ENCODE measurements around the gene YBEY. TPM values are rescaled to one million over a fixed set of nuclear protein-coding genes. Genes with fewer than 3 reads are reported as not detected.
A peak's percentile ranks its signal among the peaks of the same experiment; 100 is the strongest.

YBEY gene
- total RNA-seq, 1 donor from 2014 or later: 32.9 TPM

GRCh38 chr21:46247699-46248421 lies 38.3 kb upstream of the YBEY start:
- Histone ChIP-seq H3K36me3 (ENCODE audit: control insufficient read depth in 3 of 3, insufficient read depth in 3 of 3, low read length in 3 of 3) (peaks cover 51 to 74% (median 69%) of the 10 kb centered on the region in 3 donors), H3K9me3 (ENCODE audit: control insufficient read depth in 3 of 3, low read length in 3 of 3) (no peaks in the 10 kb centered on the region), H3K9ac (ENCODE audit: low read depth in 1 of 3, low read length in 3 of 3) (peak overlapping the region in 2 of 3 donors; percentile 8 to 12), H3K4me1 (ENCODE audit: control insufficient read depth in 3 of 3, insufficient read depth in 3 of 3, low read length in 3 of 3) (peaks cover 0 to 2% (median 0%) of the 10 kb centered on the region in 3 donors), H3K27me3 (ENCODE audit: control insufficient read depth in 3 of 3, insufficient read depth in 3 of 3, low read length in 3 of 3) (no peaks in the 10 kb centered on the region), H3K4me3 (ENCODE audit: low read length in 3 of 3) (no peak overlapping the region), H3K27ac (ENCODE audit: low read depth, low read length) (no peak overlapping the region)

DNA sequence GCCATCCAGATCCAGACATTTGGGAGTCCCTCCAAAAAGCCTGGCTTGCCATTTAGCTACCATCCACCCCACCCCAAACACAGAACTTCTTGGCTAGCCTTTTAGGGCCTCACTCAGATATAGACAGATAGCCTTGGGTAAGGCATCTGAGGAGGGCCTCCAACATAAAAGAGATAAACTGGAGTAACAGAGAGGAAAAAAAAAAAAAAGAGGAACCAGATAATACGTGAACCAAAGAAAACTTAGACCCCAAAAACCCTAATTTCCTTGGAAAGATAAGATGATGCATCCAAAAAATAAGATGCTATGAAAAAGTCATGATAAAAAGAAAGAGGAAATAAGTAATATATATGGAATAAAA lies 37.7 kb upstream of the YBEY start:
- no peaks in the 10 kb centered on the region for H3K9me3 ChIP-seq (ENCODE audit: control insufficient read depth in 3 of 3, low read length in 3 of 3)
- peaks cover 50 to 72% (median 66%) of the 10 kb centered on the region in 3 donors for H3K36me3 ChIP-seq (ENCODE audit: control insufficient read depth in 3 of 3, insufficient read depth in 3 of 3, low read length in 3 of 3)
- no peak overlapping the region for H3K27ac ChIP-seq (ENCODE audit: low read depth, low read length)

GRCh38 chr21:46248827-46249226 lies 37.3 kb upstream of the YBEY start:
- Histone ChIP-seq H3K9me3 (ENCODE audit: control insufficient read depth in 3 of 3, low read length in 3 of 3) (no peaks in the 10 kb centered on the region), H3K4me1 (ENCODE audit: control insufficient read depth in 3 of 3, insufficient read depth in 3 of 3, low read length in 3 of 3) (peaks cover 0 to 2% (median 0%) of the 10 kb centered on the region in 3 donors), H3K27ac (ENCODE audit: low read depth, low read length) (no peak overlapping the region), H3K4me3 (ENCODE audit: low read length in 3 of 3) (no peak overlapping the region), H3K9ac (ENCODE audit: low read depth in 1 of 3, low read length in 3 of 3) (no peak overlapping the region), H3K36me3 (ENCODE audit: control insufficient read depth in 3 of 3, insufficient read depth in 3 of 3, low read length in 3 of 3) (peaks cover 50 to 72% (median 67%) of the 10 kb centered on the region in 3 donors), H3K27me3 (ENCODE audit: control insufficient read depth in 3 of 3, insufficient read depth in 3 of 3, low read length in 3 of 3) (no peaks in the 10 kb centered on the region)

More for the DNA sequence above, 37.7 kb upstream of the YBEY start:
- peaks cover 0 to 2% (median 0%) of the 10 kb centered on the region in 3 donors for H3K4me1 ChIP-seq (ENCODE audit: control insufficient read depth in 3 of 3, insufficient read depth in 3 of 3, low read length in 3 of 3)
- H3K4me3 ChIP-seq (ENCODE audit: low read length in 3 of 3): no peak overlapping the region
- no peaks in the 10 kb centered on the region for H3K27me3 ChIP-seq (ENCODE audit: control insufficient read depth in 3 of 3, insufficient read depth in 3 of 3, low read length in 3 of 3)
- H3K9ac ChIP-seq (ENCODE audit: low read depth in 1 of 3, low read length in 3 of 3): peak overlapping the region in 2 of 3 donors; percentile 8 to 12

GRCh38 chr21:46250146-46250725 lies 35.9 kb upstream of the YBEY start:
- Histone ChIP-seq H3K9ac (ENCODE audit: low read depth in 1 of 3, low read length in 3 of 3) (no peak overlapping the region), H3K36me3 (ENCODE audit: control insufficient read depth in 3 of 3, insufficient read depth in 3 of 3, low read length in 3 of 3) (peaks cover 48 to 72% (median 67%) of the 10 kb centered on the region in 3 donors), H3K4me3 (ENCODE audit: low read length in 3 of 3) (no peak overlapping the region), H3K27me3 (ENCODE audit: control insufficient read depth in 3 of 3, insufficient read depth in 3 of 3, low read length in 3 of 3) (no peaks in the 10 kb centered on the region), H3K27ac (ENCODE audit: low read depth, low read length) (no peak overlapping the region), H3K9me3 (ENCODE audit: control insufficient read depth in 3 of 3, low read length in 3 of 3) (no peaks in the 10 kb centered on the region), H3K4me1 (ENCODE audit: control insufficient read depth in 3 of 3, insufficient read depth in 3 of 3, low read length in 3 of 3) (peaks cover 0 to 2% (median 0%) of the 10 kb centered on the region in 3 donors)

GRCh38 chr21:46252840-46253239 lies 33.3 kb upstream of the YBEY start:
- Histone ChIP-seq H3K4me1 (ENCODE audit: control insufficient read depth in 3 of 3, insufficient read depth in 3 of 3, low read length in 3 of 3) (peaks cover 0 to 2% (median 0%) of the 10 kb centered on the region in 3 donors), H3K4me3 (ENCODE audit: low read length in 3 of 3) (no peak overlapping the region), H3K9me3 (ENCODE audit: control insufficient read depth in 3 of 3, low read length in 3 of 3) (no peaks in the 10 kb centered on the region), H3K27me3 (ENCODE audit: control insufficient read depth in 3 of 3, insufficient read depth in 3 of 3, low read length in 3 of 3) (no peaks in the 10 kb centered on the region), H3K9ac (ENCODE audit: low read depth in 1 of 3, low read length in 3 of 3) (no peak overlapping the region), H3K27ac (ENCODE audit: low read depth, low read length) (no peak overlapping the region), H3K36me3 (ENCODE audit: control insufficient read depth in 3 of 3, insufficient read depth in 3 of 3, low read length in 3 of 3) (peaks cover 52 to 77% (median 70%) of the 10 kb centered on the region in 3 donors)

DNA sequence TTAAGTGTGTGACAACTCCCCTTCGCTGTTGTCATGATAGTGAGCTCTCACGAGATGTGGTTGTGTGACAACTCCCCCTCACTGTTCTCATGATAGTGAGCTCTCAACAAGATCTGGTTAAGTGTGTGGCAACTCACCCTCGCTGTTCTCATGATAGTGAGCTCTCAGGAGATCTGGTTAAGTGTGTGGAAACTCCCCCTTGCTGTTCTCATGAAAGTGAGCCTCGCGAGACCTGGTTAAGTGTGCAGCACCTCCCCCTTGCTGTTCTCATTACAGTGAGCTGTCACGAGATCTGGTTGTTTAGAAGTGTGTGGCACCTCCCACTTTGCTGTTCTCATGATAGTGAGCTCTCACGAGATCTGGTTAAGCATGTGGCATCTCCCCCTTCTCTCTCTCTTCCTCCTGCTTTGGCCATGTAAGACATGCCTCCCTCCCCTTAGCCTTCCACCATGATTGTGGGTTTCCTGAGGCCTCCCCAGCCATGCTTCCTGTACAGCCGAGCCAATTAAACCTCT lies 32.5 kb upstream of the YBEY start:
- no peaks in the 10 kb centered on the region for H3K9me3 ChIP-seq (ENCODE audit: control insufficient read depth in 3 of 3, low read length in 3 of 3)
- peaks cover 0 to 2% (median 0%) of the 10 kb centered on the region in 3 donors for H3K4me1 ChIP-seq (ENCODE audit: control insufficient read depth in 3 of 3, insufficient read depth in 3 of 3, low read length in 3 of 3)
- no peak overlapping the region for H3K9ac ChIP-seq (ENCODE audit: low read depth in 1 of 3, low read length in 3 of 3)
- no peaks in the 10 kb centered on the region for H3K27me3 ChIP-seq (ENCODE audit: control insufficient read depth in 3 of 3, insufficient read depth in 3 of 3, low read length in 3 of 3)
- peaks cover 55 to 81% (median 74%) of the 10 kb centered on the region in 3 donors for H3K36me3 ChIP-seq (ENCODE audit: control insufficient read depth in 3 of 3, insufficient read depth in 3 of 3, low read length in 3 of 3)
- H3K4me3 ChIP-seq (ENCODE audit: low read length in 3 of 3): no peak overlapping the region
- H3K27ac ChIP-seq (ENCODE audit: low read depth, low read length): no peak overlapping the region

- Histone ChIP-seq H3K27ac (ENCODE audit: low read depth, low read length) (no peak overlapping the region), H3K9me3 (ENCODE audit: control insufficient read depth in 3 of 3, low read length in 3 of 3) (no peaks in the 10 kb centered on the region), H3K4me1 (ENCODE audit: control insufficient read depth in 3 of 3, insufficient read depth in 3 of 3, low read length in 3 of 3) (peaks cover 0 to 2% (median 0%) of the 10 kb centered on the region in 3 donors), H3K27me3 (ENCODE audit: control insufficient read depth in 3 of 3, insufficient read depth in 3 of 3, low read length in 3 of 3) (no peaks in the 10 kb centered on the region), H3K36me3 (ENCODE audit: control insufficient read depth in 3 of 3, insufficient read depth in 3 of 3, low read length in 3 of 3) (peaks cover 61 to 79% (median 73%) of the 10 kb centered on the region in 3 donors), H3K4me3 (ENCODE audit: low read length in 3 of 3) (no peak overlapping the region), H3K9ac (ENCODE audit: low read depth in 1 of 3, low read length in 3 of 3) (no peak overlapping the region)
Measured at GRCh38 chr21:46254208-46254975, 31.8 kb upstream of the YBEY start.

DNA sequence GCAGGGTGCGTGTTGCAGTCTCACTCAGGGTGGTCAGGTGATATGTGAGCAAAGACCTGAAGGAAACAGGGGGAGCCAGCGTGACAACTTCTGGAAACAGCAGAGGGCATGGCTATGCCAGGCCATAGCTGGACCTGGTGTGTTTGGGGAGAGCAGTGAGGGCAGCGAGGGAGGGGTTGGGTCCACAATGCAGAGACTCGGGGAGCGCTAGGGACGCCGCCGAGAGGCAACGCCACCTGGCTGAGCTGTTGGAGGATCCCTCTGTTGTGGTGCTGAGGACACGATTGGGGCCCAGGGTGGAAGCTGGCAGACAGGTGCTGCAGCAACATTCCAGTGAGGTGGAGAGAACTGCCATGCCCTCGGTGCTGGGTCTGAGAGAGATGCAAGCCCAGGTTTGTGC lies 31.0 kb upstream of the YBEY start:
- Histone ChIP-seq H3K4me1 (ENCODE audit: control insufficient read depth in 3 of 3, insufficient read depth in 3 of 3, low read length in 3 of 3) (no peaks in the 10 kb centered on the region), H3K27me3 (ENCODE audit: control insufficient read depth in 3 of 3, insufficient read depth in 3 of 3, low read length in 3 of 3) (no peaks in the 10 kb centered on the region), H3K27ac (ENCODE audit: low read depth, low read length) (no peak overlapping the region), H3K36me3 (ENCODE audit: control insufficient read depth in 3 of 3, insufficient read depth in 3 of 3, low read length in 3 of 3) (peaks cover 63 to 73% (median 71%) of the 10 kb centered on the region in 3 donors), H3K4me3 (ENCODE audit: low read length in 3 of 3) (no peak overlapping the region), H3K9me3 (ENCODE audit: control insufficient read depth in 3 of 3, low read length in 3 of 3) (no peaks in the 10 kb centered on the region), H3K9ac (ENCODE audit: low read depth in 1 of 3, low read length in 3 of 3) (no peak overlapping the region)

DNA sequence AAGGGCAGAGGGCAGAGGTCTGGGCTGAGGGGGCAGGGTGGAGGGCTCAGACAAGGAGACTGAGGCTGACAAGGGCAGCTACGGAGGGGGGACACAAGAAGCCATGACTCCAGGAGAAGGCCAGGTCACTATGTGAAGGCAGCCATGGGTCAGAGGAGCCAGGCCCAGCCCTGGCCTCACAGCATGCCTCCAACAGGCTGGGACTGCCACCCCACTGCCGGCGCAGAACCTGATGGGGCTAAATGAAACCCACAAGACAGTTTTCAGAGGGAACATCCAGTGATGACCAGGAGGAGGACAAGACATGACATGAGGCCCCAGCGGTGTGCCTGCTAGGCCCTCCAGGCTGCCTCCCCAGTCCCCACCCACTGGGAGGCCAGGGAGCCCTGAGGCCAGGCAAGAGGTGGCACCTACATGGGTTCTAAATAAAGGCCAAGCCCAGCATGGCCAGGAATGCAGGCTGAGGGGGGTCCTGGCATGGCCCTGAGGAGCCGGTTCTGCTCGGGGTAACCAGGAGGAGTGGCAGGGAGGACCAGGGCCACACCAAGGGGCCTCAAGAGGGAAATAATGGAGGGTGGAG lies 30.3 kb upstream of the YBEY start:
- Histone ChIP-seq H3K4me3 (ENCODE audit: low read length in 3 of 3) (no peak overlapping the region), H3K27me3 (ENCODE audit: control insufficient read depth in 3 of 3, insufficient read depth in 3 of 3, low read length in 3 of 3) (no peaks in the 10 kb centered on the region), H3K27ac (ENCODE audit: low read depth, low read length) (no peak overlapping the region), H3K4me1 (ENCODE audit: control insufficient read depth in 3 of 3, insufficient read depth in 3 of 3, low read length in 3 of 3) (no peaks in the 10 kb centered on the region), H3K36me3 (ENCODE audit: control insufficient read depth in 3 of 3, insufficient read depth in 3 of 3, low read length in 3 of 3) (peaks cover 64 to 73% (median 71%) of the 10 kb centered on the region in 3 donors), H3K9ac (ENCODE audit: low read depth in 1 of 3, low read length in 3 of 3) (no peak overlapping the region), H3K9me3 (ENCODE audit: control insufficient read depth in 3 of 3, low read length in 3 of 3) (no peaks in the 10 kb centered on the region)
